Erythroblast (primary cell): ENCODE results near the gene GTF2A2.
"Not testable (repeated sequence)": the region's sequence is repeated elsewhere in the genome, so short reads cannot be mapped to it uniquely, and the experiment has no call there.

Source experiments
- DNase-seq, 2 experiments: peaks; one replicate each; lab custom pipeline; 2025; lab: John Stamatoyannopoulos, UW
- GATA1 ChIP-seq: IDR thresholded peaks from 2 replicates; pipeline ENCODE4 v1.6.1; 2011; ENCODE audit warnings: low read depth, mild to moderate bottlenecking, control low read depth, low read length, moderate library complexity
- POLR2A ChIP-seq: IDR thresholded peaks from 2 replicates; pipeline ENCODE4 v1.6.1; 2011; ENCODE audit warnings: mild to moderate bottlenecking, low read length

Gene GTF2A2

DNA sequence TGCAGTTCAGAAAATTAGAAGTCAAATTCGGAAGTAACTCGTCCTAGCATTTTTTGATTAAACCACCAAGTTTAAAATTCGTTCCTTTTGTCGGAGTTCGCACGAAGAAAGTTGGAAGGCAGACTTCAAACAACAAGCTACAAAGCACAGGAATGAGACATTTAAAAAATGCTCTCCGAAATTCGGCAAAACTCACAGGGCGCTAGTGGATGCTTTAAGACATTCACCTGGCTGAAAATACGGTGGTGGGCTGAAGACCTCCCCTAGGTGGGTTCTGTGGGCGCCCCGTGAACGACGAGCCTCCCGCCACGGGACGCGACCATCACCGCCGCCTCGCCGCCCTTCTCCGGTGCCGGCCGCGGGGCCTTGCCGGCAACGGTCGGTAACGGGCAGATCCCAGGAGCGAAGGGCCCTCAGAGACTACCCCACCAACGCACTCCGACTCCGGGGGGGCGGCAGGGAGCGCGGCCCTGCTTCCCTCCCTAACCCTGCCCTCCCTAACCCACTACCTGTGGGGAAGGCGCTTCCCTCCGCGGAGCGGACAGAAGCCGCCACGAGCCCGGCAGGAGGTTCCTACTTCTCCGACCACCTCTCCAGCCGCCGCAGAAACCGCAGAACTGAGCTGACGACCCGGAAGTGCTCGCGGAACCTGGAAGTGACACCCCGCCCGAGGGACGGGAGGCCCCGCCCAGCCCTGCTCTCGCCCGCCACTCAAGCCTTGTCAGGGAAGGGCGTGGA is at the start of gene GTF2A2:
TSS of gene GTF2A2 (minus strand) at position 619 of the 738 bp plus-strand sequence. CDS start 5,238 bp downstream, outside the sequence.
- peak; percentile 94 to 95 for DNase-seq
- peak; percentile 88 for TF ChIP-seq POLR2A
- TF ChIP-seq GATA1 = no peak

GRCh38 chr15:59703979-59704796 is 46.9 kb upstream of the GTF2A2 start:
- TF ChIP-seq GATA1 (no peak), POLR2A (no peak)
- DNase-seq = no peak

- no peak for TF ChIP-seq POLR2A
- no peak for TF ChIP-seq GATA1
Measured at GRCh38 chr15:59702351-59702750, 45.0 kb upstream of the GTF2A2 start.

GRCh38 chr15:59701880-59702279 is 44.6 kb upstream of the GTF2A2 start:
- TF ChIP-seq GATA1 (no peak), POLR2A (no peak)

More at GRCh38 chr15:59702351-59702750, 45.0 kb upstream of the GTF2A2 start:
- no peak for DNase-seq

DNA sequence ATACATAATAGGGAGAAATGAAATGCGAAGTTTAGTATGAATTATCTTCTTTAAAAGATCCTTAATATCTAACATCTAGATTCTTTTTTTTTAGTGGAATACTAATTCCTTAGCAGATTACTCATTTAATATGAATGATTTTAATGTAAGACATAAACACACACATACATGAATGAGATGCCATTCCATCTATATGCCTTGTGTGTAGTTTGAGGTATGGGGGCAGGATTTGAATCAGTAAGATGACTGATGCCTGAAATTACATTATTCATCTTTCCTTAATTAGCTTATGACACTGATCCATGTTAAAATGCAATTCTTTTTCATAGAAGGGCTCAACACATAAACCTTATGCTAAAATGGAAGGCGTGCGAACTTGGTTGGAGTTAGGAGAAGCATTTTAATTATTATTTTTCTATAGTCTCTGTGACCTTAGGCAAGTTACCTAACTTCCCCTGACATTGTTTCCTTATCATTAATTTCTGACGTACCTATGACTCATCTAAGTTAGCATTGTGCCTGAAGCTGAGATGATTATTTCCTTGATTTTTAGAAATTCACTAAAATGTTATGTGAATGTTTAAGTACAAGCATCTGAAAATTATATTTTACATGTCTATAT is 42.6 kb upstream of the GTF2A2 start:
- TF ChIP-seq GATA1 = no peak
- TF ChIP-seq POLR2A = no peak
- no peak for DNase-seq

More at GRCh38 chr15:59701880-59702279, 44.6 kb upstream of the GTF2A2 start:
- peak in 1 of 2 experiments; percentile 4 for DNase-seq

- DNase-seq = not testable (repeated sequence)
Measured at GRCh38 chr15:59698065-59698464, 40.8 kb upstream of the GTF2A2 start.

GRCh38 chr15:59696332-59696731 is 39.0 kb upstream of the GTF2A2 start:
- DNase-seq = peak; percentile 31 to 77
- no peak for TF ChIP-seq GATA1
- TF ChIP-seq POLR2A = no peak

DNA sequence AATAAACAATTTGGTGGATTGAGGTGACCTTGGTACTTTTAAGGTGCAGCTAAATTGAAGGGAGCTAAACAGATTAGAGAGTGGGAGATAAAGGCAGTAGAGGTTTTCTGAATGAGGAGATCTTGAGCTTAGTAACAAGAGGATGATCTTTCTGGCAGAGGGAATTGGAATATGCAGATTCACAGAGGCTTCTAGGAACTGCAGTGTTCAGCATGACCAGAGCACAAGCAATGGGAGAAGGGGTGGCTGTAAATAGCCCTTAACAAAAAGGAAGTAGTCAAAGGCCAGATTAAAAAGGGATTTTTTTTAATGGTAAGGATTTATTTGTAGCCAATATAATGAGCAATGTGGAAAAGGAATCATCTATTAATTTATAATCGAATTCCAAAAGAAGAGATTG is 37.5 kb upstream of the GTF2A2 start:
- DNase-seq = no peak
- TF ChIP-seq POLR2A = no peak
- TF ChIP-seq GATA1 = no peak

GRCh38 chr15:59691194-59691805 is 34.0 kb upstream of the GTF2A2 start:
- no peak for TF ChIP-seq GATA1
- TF ChIP-seq POLR2A = no peak
- DNase-seq = peak; percentile 68 to 76

- peak; percentile 91 to 92 for DNase-seq
- TF ChIP-seq GATA1 (no peak), POLR2A (peak; percentile 92)
Measured at GRCh38 chr15:59689626-59690236, 32.4 kb upstream of the GTF2A2 start.

GRCh38 chr15:59688782-59689625 is 31.7 kb upstream of the GTF2A2 start, which contains the start of gene BNIP2:
TSS of gene BNIP2 (minus strand) at chr15:59689320. CDS start at chr15:59682457, 6,863 bp downstream.
- TF ChIP-seq GATA1 (no peak), POLR2A (no peak)
- peak; percentile 99 for DNase-seq

DNA sequence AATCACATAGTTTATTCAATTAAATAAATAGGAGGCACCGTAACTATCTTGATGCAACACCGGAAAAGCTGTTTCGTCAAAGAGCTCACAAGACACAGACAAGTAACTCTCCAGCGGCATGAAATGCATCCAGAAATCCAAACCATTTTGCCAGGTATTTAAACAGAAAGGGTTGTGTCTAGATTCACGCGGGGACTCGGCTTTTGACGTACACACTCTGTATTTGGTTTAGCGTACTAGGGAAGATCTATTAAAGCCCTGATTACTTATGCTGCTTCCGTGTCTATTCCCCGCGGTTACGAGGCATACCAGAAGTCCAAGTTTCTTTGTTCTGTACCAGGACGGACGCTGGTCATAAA is 31.1 kb upstream of the GTF2A2 start:
- peak; percentile 74 to 81 for DNase-seq
- TF ChIP-seq POLR2A (no peak), GATA1 (no peak)
